SK-N-SH (cell line): ENCODE data around the gene BCL11A. TPM values are rescaled to one million over a fixed set of nuclear protein-coding genes. Genes with fewer than 3 reads are reported as not detected.

Source experiments
- CTCF ChIA-PET: fragments of 300-600, 350-600 bp; formaldehyde crosslinking; extraction: SDS; loops from one replicate; lab custom pipeline; 2021; lab: Yijun Ruan, JAX
- POLR2A ChIA-PET: fragments of 350-600 bp; sonication (Branson Sonifier 250); formaldehyde crosslinking; extraction: SDS; loops from one replicate; lab custom pipeline; 2020; ENCODE audit warnings: antibody characterized with exemption, inconsistent platforms; lab: Yijun Ruan, JAX
- DNase-seq: peaks from one replicate; pipeline ENCODE4 v3.0.0; 2012
- H2AFZ ChIP-seq: fragments of 200-600 bp; sonication (generic); 2 replicates; pipeline ENCODE4 v1.8.1; 2016; ENCODE audit warnings: antibody characterized with exemption, mild to moderate bottlenecking, low read depth
- H3F3A ChIP-seq: fragments of 200-600 bp; sonication (generic); replicated peaks from 2 replicates; pipeline ENCODE3; 2016; ENCODE audit warnings: antibody characterized with exemption, mild to moderate bottlenecking; ENCODE audit not compliant: insufficient read depth
- H3K27ac ChIP-seq, 2 experiments: fragments of 200-500 bp in 1 of 2; fragments of 200-600 bp in 1 of 2; sonication (Bioruptor generic) in 1 of 2; sonication (generic), shearing (Covaris generic) in 1 of 2; 2 replicates each; pipeline versions ENCODE4 v1.5.1 to v1.6.1; 2014 to 2016; ENCODE audit warnings: low read depth in 2 of 2, inconsistent platforms in 1 of 2, low read length in 1 of 2, mild to moderate bottlenecking in 1 of 2, mixed read lengths in 1 of 2
- H3K27me3 ChIP-seq: fragments of 200-600 bp; sonication (generic), shearing (Covaris generic); 2 replicates; pipeline ENCODE4 v1.6.1; 2016; ENCODE audit warnings: mixed run types; ENCODE audit not compliant: insufficient read depth
- H3K36me3 ChIP-seq, 2 experiments: fragments of 200-500 bp in 1 of 2; fragments of 200-600 bp in 1 of 2; sonication (Bioruptor generic) in 1 of 2; sonication (generic) in 1 of 2; replicated peaks in 1 of 2; 2 replicates each; pipeline versions ENCODE3 to v1.5.1; 2014 to 2016; ENCODE audit warnings: low read length in 1 of 2, mild to moderate bottlenecking in 1 of 2; ENCODE audit not compliant: insufficient read depth in 2 of 2, control insufficient read depth in 1 of 2
- H3K4me1 ChIP-seq, 2 experiments: fragments of 200-500 bp in 1 of 2; fragments of 200-600 bp in 1 of 2; sonication (Bioruptor generic) in 1 of 2; sonication (generic), shearing (Covaris generic) in 1 of 2; 2 replicates each; pipeline versions ENCODE4 v1.5.1 to v1.6.1; 2014 to 2016; ENCODE audit warnings: low read depth in 1 of 2, low read length in 1 of 2, mixed run types in 1 of 2; ENCODE audit not compliant: insufficient read depth in 2 of 2, control insufficient read depth in 1 of 2
- H3K4me2 ChIP-seq: fragments of 200-600 bp; sonication (generic), shearing (Covaris generic); 2 replicates; pipeline ENCODE4 v1.6.1; 2017; ENCODE audit warnings: mixed run types
- H3K4me3 ChIP-seq, 2 experiments: fragments of 200-500 bp in 1 of 2; fragments of 200-600 bp in 1 of 2; sonication (Bioruptor generic) in 1 of 2; sonication (generic), shearing (Covaris generic) in 1 of 2; 2 replicates each; pipeline versions ENCODE4 v1.5.1 to v1.8.1; 2014 to 2016; ENCODE audit warnings: low read depth in 2 of 2, inconsistent platforms in 1 of 2, low read length in 1 of 2, mild to moderate bottlenecking in 1 of 2, mixed read lengths in 1 of 2, moderate library complexity in 1 of 2
- H3K79me2 ChIP-seq: fragments of 200-600 bp; sonication (generic); 2 replicates; pipeline ENCODE4 v1.8.1; 2017; ENCODE audit warnings: mild to moderate bottlenecking; ENCODE audit not compliant: insufficient read depth
- H3K9ac ChIP-seq: fragments of 200-600 bp; sonication (generic); 2 replicates; pipeline ENCODE4 v1.6.1; 2017; ENCODE audit warnings: mixed run types
- H3K9me2 ChIP-seq: fragments of 200-600 bp; sonication (generic); 2 replicates; pipeline ENCODE4 v1.6.1; 2017; ENCODE audit warnings: mixed run types
- H3K9me3 ChIP-seq: fragments of 200-600 bp; sonication (generic); 2 replicates; pipeline ENCODE4 v1.6.1; 2017; ENCODE audit warnings: mixed run types, mild to moderate bottlenecking, moderate library complexity
- H4K20me1 ChIP-seq: fragments of 200-600 bp; sonication (generic); 2 replicates; pipeline ENCODE4 v1.6.1; 2017; ENCODE audit warnings: mild to moderate bottlenecking, mixed run types; ENCODE audit not compliant: insufficient read depth
- CHD2 ChIP-seq: fragments of 150-350 bp; IDR thresholded peaks from 2 replicates; pipeline ENCODE4 v1.6.1; 2018; ENCODE audit warnings: low read length; ENCODE audit not compliant: partially characterized antibody
- FOSL2 ChIP-seq: IDR thresholded peaks from 2 replicates; pipeline ENCODE4 v1.4.0; 2012; ENCODE audit warnings: low read depth, mild to moderate bottlenecking, moderate library complexity, borderline replicate concordance
- FOXJ3 ChIP-seq: sonication (generic); formaldehyde crosslinking; IDR thresholded peaks from 2 replicates; pipeline ENCODE4 v1.5.1; 2020; ENCODE audit warnings: mild to moderate bottlenecking, missing genetic modification reagents
- FOXM1 ChIP-seq: IDR thresholded peaks from 2 replicates; pipeline ENCODE4 v1.4.0; 2012; ENCODE audit warnings: low read depth, mild to moderate bottlenecking
- GABPA ChIP-seq: IDR thresholded peaks from 2 replicates; pipeline ENCODE4 v1.4.0; 2012; ENCODE audit warnings: low read depth, mild to moderate bottlenecking
- MAX ChIP-seq: IDR thresholded peaks from 2 replicates; pipeline ENCODE4 v1.4.0; 2012; ENCODE audit warnings: low read depth
- MEF2A ChIP-seq: IDR thresholded peaks from 2 replicates; pipeline ENCODE4 v1.4.0; 2012; ENCODE audit warnings: low read depth, borderline replicate concordance
- MXI1 ChIP-seq: IDR thresholded peaks from 2 replicates; pipeline ENCODE4 v1.6.1; 2012; ENCODE audit warnings: mild to moderate bottlenecking, low read depth, low read length, improper control_type of control experiment
- NFIC ChIP-seq: IDR thresholded peaks from 2 replicates; pipeline ENCODE4 v1.4.0; 2012; ENCODE audit warnings: borderline replicate concordance
- RAD21 ChIP-seq: IDR thresholded peaks from 2 replicates; pipeline ENCODE4 v1.6.1; 2012; ENCODE audit warnings: mild to moderate bottlenecking, low read length
- RCOR1 ChIP-seq: fragments of 150-350 bp; IDR thresholded peaks from 2 replicates; pipeline ENCODE4 v1.6.1; 2017; ENCODE audit warnings: antibody characterized with exemption, low read length
- REST ChIP-seq: IDR thresholded peaks from 2 replicates; pipeline ENCODE4 v1.6.1; 2012; ENCODE audit warnings: mild to moderate bottlenecking, low read depth, low read length, moderate library complexity
- RFX5 ChIP-seq: IDR thresholded peaks from 2 replicates; pipeline ENCODE4 v1.6.1; 2012; ENCODE audit warnings: mild to moderate bottlenecking, improper control_type of control experiment, low read length
- SIN3A ChIP-seq: IDR thresholded peaks from 2 replicates; pipeline ENCODE4 v1.6.1; 2012; ENCODE audit warnings: low read depth, mild to moderate bottlenecking, low read length, moderate library complexity, borderline replicate concordance
- TAF1 ChIP-seq: IDR thresholded peaks from 2 replicates; pipeline ENCODE4 v1.6.1; 2012; ENCODE audit warnings: low read depth, mild to moderate bottlenecking, low read length, moderate library complexity, borderline replicate concordance
- TCF12 ChIP-seq: IDR thresholded peaks from 2 replicates; pipeline ENCODE4 v1.4.0; 2012
- TEAD4 ChIP-seq: IDR thresholded peaks from 2 replicates; pipeline ENCODE4 v1.4.0; 2012; ENCODE audit warnings: mild to moderate bottlenecking, borderline replicate concordance; ENCODE audit not compliant: insufficient read depth
- ZBTB33 ChIP-seq: IDR thresholded peaks from 2 replicates; pipeline ENCODE4 v1.4.0; 2012; ENCODE audit warnings: low read depth, borderline replicate concordance
- WGBS: methylation state at CpG from one replicate; pipeline ENCODE4 v1.1.6; 2017; ENCODE audit warnings: low lambda C conversion rate; 5-methylcytosine and 5-hydroxymethylcytosine counted together
- polyA plus RNA-seq, 3 experiments: library from polyadenylated mRNA; depleted of rRNA; stranded (reverse); fragments of >200 nt; gene quantifications; 2 replicates each; pipeline ENCODE4 v1.2.3, GENCODE V29; 2012

The BCL11A gene
- polyA plus RNA-seq, 1 of the 3 experiments (the other 2 are of a cell fraction), result 1.9 TPM

- H3K9me3 ChIP-seq, result no peaks in the 10 kb centered on the region
- H2AFZ ChIP-seq, result no peak overlapping the region
- peaks cover 3 to 4% of the 10 kb centered on the region in 2 experiments; a peak in 3 of 4 replicates for H3K4me1 ChIP-seq
- peaks cover 11% of the 10 kb centered on the region; the same call in 1 of the 2 replicates for H3K79me2 ChIP-seq
- CTCF ChIA-PET, result interaction anchor here (0.6 kb wide), 1 partner anchor 71 kb away, joined by 3 read pairs; no protein-coding TSS in a partner anchor
- no peak overlapping the region for H3K4me2 ChIP-seq
- no peak overlapping the region for H3K9ac ChIP-seq
- TF ChIP-seq GABPA, result no peak
- no peak for TF ChIP-seq CHD2
- TF ChIP-seq FOSL2, result no peak
- TF ChIP-seq RAD21, result no peak
- no peak for TF ChIP-seq MXI1
- TF ChIP-seq SIN3A, result no peak
- TF ChIP-seq FOXJ3 (CRISPR knock-in tag), result no peak
- TF ChIP-seq RCOR1, result no peak
- no peak for TF ChIP-seq TCF12
- TF ChIP-seq FOXM1, result no peak
- no peak for TF ChIP-seq NFIC
- TF ChIP-seq RFX5, result no peak
- TF ChIP-seq TAF1, result no peak
- no peak for TF ChIP-seq MAX
- no peak for TF ChIP-seq MEF2A
- no peak for TF ChIP-seq ZBTB33
- TF ChIP-seq REST, result no peak
- no peak for TF ChIP-seq TEAD4
- POLR2A ChIA-PET, result no interaction called here
- H4K20me1 ChIP-seq, result no peaks in the 10 kb centered on the region
- no peaks in the 10 kb centered on the region for H3K27me3 ChIP-seq
- no peaks in the 10 kb centered on the region for H3K36me3 ChIP-seq
- H3K4me3 ChIP-seq, result no peak overlapping the region
- no peak for DNase-seq
- H3K9me2 ChIP-seq, result no peaks in the 10 kb centered on the region
- peaks cover 3% of the 10 kb centered on the region for H3F3A ChIP-seq
- WGBS, result 78% methylated on average over 4 of the region's 4 CpGs
- no peak overlapping the region for H3K27ac ChIP-seq
Measured at GRCh38 chr2:60524874-60525273, 28.6 kb downstream of the BCL11A start.
